ENCODE measurements around the gene C1QB.

C1QB gene

GRCh38 chr1:22652881-22653316 is at the start of gene C1QB:
C1QB (plus strand) TSS chr1:22653236; CDS start chr1:22659463, 6,227 bp downstream.
- no peak for DNase-seq

GRCh38 chr1:22606161-22606560 is 46.9 kb upstream of the C1QB start:
- no peak for DNase-seq

- DNase-seq: no peak
Observed at GRCh38 chr1:22607154-22607553, 45.9 kb upstream of the C1QB start.

- no peak for DNase-seq
Observed at GRCh38 chr1:22608361-22608760, 44.7 kb upstream of the C1QB start.

GRCh38 chr1:22609291-22609690 is 43.7 kb upstream of the C1QB start:
- no peak for DNase-seq

GRCh38 chr1:22611530-22611947 is 41.5 kb upstream of the C1QB start:
- DNase-seq: peak; percentile 25

GRCh38 chr1:22612671-22613571 is 40.1 kb upstream of the C1QB start:
- DNase-seq: no peak

GRCh38 chr1:22613572-22613918 is 39.5 kb upstream of the C1QB start:
- DNase-seq: no peak

- no peak for DNase-seq
Observed at GRCh38 chr1:22613951-22614350, 39.1 kb upstream of the C1QB start.

- no peak for DNase-seq
Observed at GRCh38 chr1:22615886-22616285, 37.1 kb upstream of the C1QB start.

- no peak for DNase-seq
Observed at GRCh38 chr1:22616571-22616970, 36.5 kb upstream of the C1QB start.

GRCh38 chr1:22618056-22618455 is 35.0 kb upstream of the C1QB start:
- no peak for DNase-seq

GRCh38 chr1:22619252-22619651 is 33.8 kb upstream of the C1QB start:
- no peak for DNase-seq

- DNase-seq: no peak
Observed at GRCh38 chr1:22619798-22620197, 33.2 kb upstream of the C1QB start.

- DNase-seq: no peak
Observed at GRCh38 chr1:22621761-22622160, 31.3 kb upstream of the C1QB start.

GRCh38 chr1:22625262-22625925 is 27.6 kb upstream of the C1QB start:
- no peak for DNase-seq

GRCh38 chr1:22626237-22627157 is 26.5 kb upstream of the C1QB start:
- no peak for DNase-seq

- no peak for DNase-seq
Observed at GRCh38 chr1:22627331-22627730, 25.7 kb upstream of the C1QB start.

- no peak for DNase-seq
Observed at GRCh38 chr1:22628698-22629444, 24.2 kb upstream of the C1QB start.

GRCh38 chr1:22629886-22630285 is 23.1 kb upstream of the C1QB start:
- no peak for DNase-seq

- DNase-seq: no peak
Observed at GRCh38 chr1:22633697-22634463, 19.2 kb upstream of the C1QB start.

GRCh38 chr1:22635436-22635835 is 17.6 kb upstream of the C1QB start:
- no peak for DNase-seq
